Stimulated activated CD4-positive, alpha-beta T cell treated with anti-CD3 and anti-CD28 coated beads, TNF-alpha, amount 100 ng/mL, for 1 hour (primary cell): ENCODE data around the gene DPH3.
A peak's percentile ranks its signal among the peaks of the same experiment; 100 is the strongest.
"Not testable (repeated sequence)": the region's sequence is repeated elsewhere in the genome, so short reads cannot be mapped to it uniquely, and the experiment has no call there.

Experiments
- DNase-seq, 3 donors: peaks; one replicate each; pipeline ENCODE4 v3.0.0-alpha.2; 2020; ENCODE audit warnings: low read depth in 3 of 3, low spot score in 1 of 3

The DPH3 gene

DNA sequence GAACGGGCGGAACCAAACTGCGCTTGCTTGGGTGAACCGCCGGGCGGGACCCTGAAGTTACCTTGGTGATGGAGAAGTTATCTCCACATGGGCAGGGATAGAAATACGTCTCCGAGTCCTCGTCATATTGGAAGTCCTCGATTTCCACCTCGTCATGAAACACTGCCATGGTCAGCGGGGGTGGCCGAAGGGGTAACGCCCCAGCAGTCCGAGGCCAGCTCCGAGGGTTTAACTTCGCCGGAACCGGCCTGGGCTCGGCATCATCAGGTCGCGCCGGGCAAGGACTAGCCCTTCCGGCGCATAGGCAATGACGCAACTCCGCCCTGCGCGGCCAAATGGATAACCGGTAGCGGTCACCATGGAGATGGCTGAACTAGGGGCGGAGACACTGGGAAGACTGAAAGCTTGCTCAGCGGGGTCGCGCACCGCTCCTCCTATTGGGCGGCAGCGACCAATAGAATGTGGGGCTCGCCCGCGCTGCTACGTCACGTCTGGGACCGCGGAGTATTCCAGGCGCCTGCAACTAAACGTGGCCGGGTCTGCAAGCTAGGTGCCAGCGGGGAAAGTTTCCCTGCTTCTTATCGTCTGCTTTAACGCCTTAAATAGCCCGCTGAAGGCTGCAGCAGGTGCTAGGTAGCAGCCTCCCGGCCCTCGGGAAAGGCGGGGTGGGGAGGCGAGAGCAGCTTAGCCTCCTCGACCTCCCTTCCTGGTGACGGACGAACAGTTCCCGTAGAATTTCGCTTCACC, at the start of gene DPH3, which contains the start of gene OXNAD1:
Gene DPH3 (minus strand): TSS at position 236 of the 747 bp plus-strand sequence. CDS start 67 bp downstream, at position 169.
Gene OXNAD1 (plus strand): TSS at position 505 of the 747 bp plus-strand sequence. CDS start 5,741 bp downstream, outside the sequence.
- peak; percentile 95 to 98 (median 96) for DNase-seq

- DNase-seq, result no peak
Observed at GRCh38 chr3:16313886-16314645, 49.3 kb upstream of the DPH3 start.

DNA sequence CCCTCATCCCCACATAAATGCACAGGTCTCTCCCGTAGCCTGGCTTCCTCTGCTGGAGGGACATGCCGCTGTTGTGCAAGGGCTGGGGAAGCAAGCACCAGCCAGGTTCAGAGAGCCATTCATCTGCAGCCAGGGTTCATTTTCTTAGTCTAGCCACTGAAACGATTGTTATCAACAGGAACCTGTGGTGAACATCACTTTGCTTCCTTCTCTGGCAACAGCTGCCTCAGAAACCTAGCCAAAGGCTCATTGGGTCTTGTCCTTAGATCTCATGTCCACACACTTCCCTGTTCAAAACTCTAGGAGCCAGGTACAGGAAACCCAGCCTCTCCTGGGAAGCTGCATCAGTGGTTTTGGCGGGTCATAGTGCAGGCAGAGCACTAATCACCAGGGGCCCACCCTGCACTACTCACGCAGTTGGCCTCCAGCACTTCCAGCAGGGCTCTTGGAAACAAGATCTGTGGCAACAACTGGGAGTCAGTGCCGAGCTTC, 47.3 kb upstream of the DPH3 start:
- DNase-seq, result peak in 1 of 3 donors; percentile 18

- DNase-seq, result not testable (repeated sequence)
Observed at GRCh38 chr3:16310486-16310885, 45.7 kb upstream of the DPH3 start.

DNA sequence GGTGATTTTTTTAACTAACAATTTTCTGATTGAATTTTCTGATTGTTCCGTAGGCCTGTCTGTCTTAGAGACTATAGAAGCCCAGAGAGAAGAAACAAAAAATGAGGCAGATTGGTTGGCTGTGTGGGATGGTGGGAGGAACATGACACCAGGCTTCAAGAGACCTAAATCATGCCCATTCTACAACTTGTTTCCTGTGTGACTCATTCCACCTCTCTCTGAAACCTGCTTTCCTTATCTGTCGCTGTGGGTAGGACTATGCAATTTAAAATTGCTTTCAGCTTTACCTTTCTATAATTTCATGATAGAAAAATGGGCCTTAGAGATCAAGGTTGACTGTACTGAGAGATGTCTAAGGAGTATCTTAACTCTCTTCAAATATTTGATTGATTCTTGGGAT, 44.8 kb upstream of the DPH3 start:
- peak in 1 of 3 donors; percentile 29 for DNase-seq

DNA sequence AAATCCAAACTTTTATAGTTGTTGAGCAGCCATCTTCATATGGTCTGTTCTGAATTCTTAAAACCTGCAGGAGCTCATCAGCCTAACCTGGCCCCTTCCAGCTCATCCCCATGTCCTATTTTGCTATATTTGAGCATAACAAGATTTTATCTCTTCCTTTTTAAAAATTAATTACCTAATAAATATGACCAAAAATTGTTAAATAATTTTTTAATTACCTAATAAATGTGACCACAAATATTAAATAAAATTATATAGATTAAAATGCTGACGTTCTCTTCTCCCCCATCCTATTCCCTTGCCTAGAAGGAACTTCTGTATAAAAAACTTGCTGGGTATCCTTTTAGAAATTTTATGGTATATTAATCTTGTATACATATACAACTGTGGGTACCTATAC, 44.0 kb upstream of the DPH3 start:
- DNase-seq, result no peak

GRCh38 chr3:16307832-16308531, 43.2 kb upstream of the DPH3 start:
- no peak for DNase-seq

DNA sequence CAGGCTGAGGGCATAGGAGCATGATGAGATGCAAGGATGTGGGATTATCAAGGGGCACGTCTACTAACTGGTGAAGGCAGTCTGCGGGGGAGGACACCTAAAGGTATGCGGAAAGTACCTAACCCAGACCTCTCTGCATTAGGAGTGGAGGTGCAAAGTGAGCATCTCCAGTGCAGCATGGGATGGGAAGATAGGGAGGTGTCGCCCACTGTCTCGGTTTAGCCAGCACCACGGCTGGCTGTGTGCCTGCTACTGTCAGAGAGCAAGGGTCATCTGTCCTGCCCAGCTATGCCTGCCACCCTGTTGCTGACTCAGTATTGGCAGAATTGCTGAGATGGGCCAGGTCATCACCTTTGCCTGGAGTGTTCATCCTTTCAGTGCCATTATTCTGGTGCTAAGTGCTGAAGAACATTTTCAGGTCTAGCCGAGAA, 40.4 kb upstream of the DPH3 start:
- DNase-seq, result peak in 1 of 3 donors; percentile 26

DNA sequence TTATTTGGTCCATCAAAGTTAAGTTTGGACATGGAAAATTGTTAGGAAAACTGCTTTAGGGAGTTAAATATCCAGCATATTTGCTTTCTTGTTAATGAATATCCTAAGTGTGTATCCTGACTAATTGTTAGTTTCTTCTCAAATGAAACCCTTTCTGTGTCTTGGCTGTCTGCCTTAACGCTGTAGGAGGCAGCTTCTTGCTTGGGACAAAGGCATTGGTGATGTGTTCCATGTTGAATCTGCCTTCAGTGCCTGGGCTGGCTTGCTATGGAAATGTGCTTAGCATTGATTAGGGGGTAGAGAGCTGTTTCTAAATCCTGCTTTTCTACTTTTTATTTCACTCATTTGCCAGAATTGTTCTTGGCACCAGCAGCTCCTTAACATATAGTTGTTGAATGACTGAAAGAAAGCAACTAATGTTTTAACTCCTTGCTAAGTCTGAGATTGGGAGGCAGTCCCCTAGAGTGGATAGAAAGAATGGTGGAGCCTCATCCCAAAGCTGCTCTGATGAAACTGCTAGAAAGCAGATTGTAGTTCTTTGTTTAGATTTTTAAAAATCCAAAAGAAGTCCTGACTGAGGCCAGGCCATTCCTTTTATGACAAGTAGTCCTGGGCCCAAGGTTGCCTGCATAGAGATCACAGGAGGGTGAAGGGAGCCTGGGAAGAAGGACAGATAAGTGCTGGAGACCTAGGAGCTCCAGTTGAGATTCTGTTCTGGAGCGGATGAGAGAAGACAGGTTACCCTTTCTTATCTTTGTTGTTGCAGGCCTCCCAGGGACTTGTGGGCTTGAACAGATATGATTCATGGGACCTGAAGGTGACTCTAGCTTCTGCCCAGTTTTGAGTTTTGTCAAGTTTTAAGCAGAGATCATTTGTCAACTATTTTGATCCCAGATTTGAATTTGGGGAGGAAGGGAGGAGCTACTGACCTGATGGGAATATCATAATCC, 39.6 kb upstream of the DPH3 start:
- no peak for DNase-seq

- no peak for DNase-seq
Observed at GRCh38 chr3:16303037-16303575, 38.4 kb upstream of the DPH3 start.

- no peak for DNase-seq
Observed at GRCh38 chr3:16302082-16302631, 37.4 kb upstream of the DPH3 start.

DNA sequence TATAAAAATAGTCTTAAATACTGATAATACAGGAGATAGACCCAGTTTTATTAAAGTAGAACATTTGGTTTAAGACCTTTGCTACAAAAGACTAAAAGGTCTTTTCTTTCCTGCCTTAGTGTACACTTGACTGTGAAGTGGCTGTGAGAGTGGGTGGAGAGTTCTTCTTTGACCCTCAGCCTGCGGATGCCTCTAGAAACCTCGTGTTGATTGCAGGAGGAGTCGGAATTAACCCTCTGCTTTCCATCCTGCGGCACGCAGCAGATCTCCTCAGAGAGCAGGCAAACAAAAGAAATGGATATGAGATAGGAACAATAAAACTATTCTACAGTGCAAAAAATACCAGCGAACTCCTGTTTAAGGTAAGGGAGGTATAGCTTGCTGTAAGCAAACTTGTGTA, 36.8 kb upstream of the DPH3 start:
- DNase-seq, result no peak

GRCh38 chr3:16300881-16301359, 36.2 kb upstream of the DPH3 start:
- DNase-seq, result peak in 1 of 3 donors; percentile 26

DNA sequence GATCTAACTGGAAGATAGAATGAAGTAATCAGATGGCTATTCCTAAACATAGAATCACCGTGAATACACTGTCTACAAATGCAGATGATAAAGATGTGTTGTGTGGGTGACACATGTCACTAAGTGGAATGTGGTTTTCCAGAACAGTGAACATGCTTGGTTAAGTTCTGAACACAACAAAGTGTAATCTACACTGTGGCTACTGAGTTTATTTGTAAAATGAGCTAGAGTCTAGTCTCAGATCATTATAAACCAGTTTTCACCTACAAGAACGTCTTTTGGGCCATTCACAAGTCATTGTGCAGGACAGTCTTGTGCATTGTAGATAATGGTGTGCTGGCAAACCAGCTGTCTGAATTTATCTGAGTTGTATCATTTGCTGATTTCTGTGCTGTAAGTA, 35.6 kb upstream of the DPH3 start:
- DNase-seq, result no peak

GRCh38 chr3:16299746-16300145, 35.0 kb upstream of the DPH3 start:
- no peak for DNase-seq

DNA sequence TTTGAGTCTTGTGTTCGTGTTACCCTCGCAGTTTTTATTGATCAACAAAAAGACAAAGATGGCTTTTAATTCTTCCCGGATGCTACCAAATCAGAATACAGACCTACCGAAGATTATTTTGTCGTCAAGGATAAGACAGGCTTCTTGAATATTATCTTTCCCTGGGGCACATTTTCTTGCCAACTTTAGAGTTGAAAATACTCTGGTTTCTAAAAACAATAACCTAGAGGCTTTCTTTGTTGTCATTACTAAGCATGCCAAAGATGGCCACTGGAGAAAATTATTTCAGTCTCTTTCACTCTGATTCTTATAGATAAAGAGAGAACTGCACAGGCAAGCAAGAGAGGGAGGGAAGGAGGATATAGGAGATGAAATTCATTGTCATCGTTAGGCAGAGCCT, 34.1 kb upstream of the DPH3 start:
- DNase-seq, result no peak

DNA sequence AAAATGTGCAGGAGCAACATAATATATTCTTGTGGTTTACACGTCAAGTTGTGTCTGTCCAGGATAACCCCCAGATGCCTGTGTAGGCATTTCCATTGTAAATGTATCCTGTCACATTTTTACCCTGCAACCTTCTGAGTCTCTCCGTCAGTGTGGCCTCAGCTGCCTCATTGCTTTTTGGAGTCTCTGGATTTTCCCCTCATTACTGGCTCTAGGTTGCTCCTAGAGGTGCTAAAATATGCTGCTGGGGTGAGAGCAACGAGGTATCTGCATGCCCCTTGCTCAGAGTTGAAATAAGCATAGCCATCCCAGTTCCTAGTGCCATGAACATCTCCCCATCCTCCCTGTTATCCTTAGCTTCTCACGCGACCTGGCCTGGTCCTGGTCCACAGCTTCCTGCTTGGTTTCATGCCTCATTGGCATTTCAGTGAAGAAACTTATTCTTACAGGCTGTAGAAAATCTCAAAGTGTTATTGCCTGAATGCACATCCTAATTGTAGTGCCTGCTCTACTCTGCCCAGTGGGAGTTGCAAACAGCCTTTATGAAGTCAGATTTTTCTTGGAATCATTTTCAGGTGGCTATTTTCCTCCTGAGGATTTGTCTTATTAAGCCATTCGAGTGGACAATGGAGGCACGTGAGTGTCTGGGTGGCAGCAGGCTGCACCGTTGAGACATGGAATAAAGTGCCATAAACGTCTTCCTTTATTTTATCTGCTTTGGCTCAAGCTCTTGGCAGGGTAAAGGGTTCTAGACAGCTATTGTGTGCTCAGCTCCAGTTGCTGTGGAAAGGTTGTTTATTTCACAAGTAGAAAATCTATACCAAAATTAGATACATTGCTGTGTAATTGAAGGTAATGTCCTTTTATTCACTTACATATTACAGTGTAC, 33.5 kb upstream of the DPH3 start:
- no peak for DNase-seq

GRCh38 chr3:16295298-16295890, 30.7 kb upstream of the DPH3 start:
- DNase-seq, result no peak
